ENCODE results near the gene AKT1S1. TPM values are rescaled to one million over a fixed set of nuclear protein-coding genes. Genes with fewer than 3 reads are reported as not detected.

The AKT1S1 gene
- total and polyA plus RNA-seq, 2 donors: 4.4 to 27.9 TPM

- Histone ChIP-seq H3K36me3 (ENCODE audit: control insufficient read depth in 2 of 2, insufficient read depth in 2 of 2, low read length in 1 of 2) (peaks cover 7 to 20% of the 10 kb centered on the region in 2 donors), H3K9me3 (ENCODE audit: control insufficient read depth in 2 of 2, insufficient read depth in 1 of 2, low read length in 1 of 2) (peaks cover 0 to 5% of the 10 kb centered on the region in 2 donors), H3K27me3 (ENCODE audit: control insufficient read depth in 2 of 2, insufficient read depth in 1 of 2, low read length in 1 of 2) (no peaks in the 10 kb centered on the region), H3K27ac (ENCODE audit: low read depth in 1 of 2, low read length in 1 of 2) (no peak overlapping the region), H3K4me3 (ENCODE audit: low read length in 2 of 2) (no peak overlapping the region), H3K4me1 (ENCODE audit: control insufficient read depth in 2 of 2, insufficient read depth in 2 of 2, low read length in 2 of 2) (peaks cover 12 to 43% of the 10 kb centered on the region in 2 donors)
- no peak for DNase-seq (ENCODE audit: low read depth in 6 of 9, low spot score in 9 of 9)
- WGBS: 97% methylated on average over 11 of the region's 11 CpGs
Observed at GRCh38 chr19:49874503-49875157, 2.5 kb downstream of the AKT1S1 start.

- Histone ChIP-seq H3K4me1 (ENCODE audit: control insufficient read depth in 2 of 2, insufficient read depth in 2 of 2, low read length in 2 of 2) (peaks cover 16 to 44% of the 10 kb centered on the region in 2 donors), H3K36me3 (ENCODE audit: control insufficient read depth in 2 of 2, insufficient read depth in 2 of 2, low read length in 1 of 2) (peaks cover 7 to 14% of the 10 kb centered on the region in 2 donors), H3K4me3 (ENCODE audit: low read length in 2 of 2) (no peak overlapping the region), H3K9me3 (ENCODE audit: control insufficient read depth in 2 of 2, insufficient read depth in 1 of 2, low read length in 1 of 2) (peaks cover 0 to 5% of the 10 kb centered on the region in 2 donors), H3K27ac (ENCODE audit: low read depth in 1 of 2, low read length in 1 of 2) (no peak overlapping the region), H3K27me3 (ENCODE audit: control insufficient read depth in 2 of 2, insufficient read depth in 1 of 2, low read length in 1 of 2) (no peaks in the 10 kb centered on the region)
- DNase-seq (ENCODE audit: low read depth in 6 of 9, low spot score in 9 of 9): no peak
- WGBS: 96% methylated on average over 10 of the region's 10 CpGs
Observed at GRCh38 chr19:49873834-49874233, 3.3 kb downstream of the AKT1S1 start.

- H3K36me3 ChIP-seq (ENCODE audit: control insufficient read depth in 2 of 2, insufficient read depth in 2 of 2, low read length in 1 of 2): peaks cover 7 to 14% of the 10 kb centered on the region in 2 donors
- no peak overlapping the region for H3K4me3 ChIP-seq (ENCODE audit: low read length in 2 of 2)
- 98% methylated on average over 29 of the region's 29 CpGs for WGBS
- H3K9me3 ChIP-seq (ENCODE audit: control insufficient read depth in 2 of 2, insufficient read depth in 1 of 2, low read length in 1 of 2): peaks cover 0 to 6% of the 10 kb centered on the region in 2 donors
- DNase-seq (ENCODE audit: low read depth in 6 of 9, low spot score in 9 of 9): no peak
- no peaks in the 10 kb centered on the region for H3K27me3 ChIP-seq (ENCODE audit: control insufficient read depth in 2 of 2, insufficient read depth in 1 of 2, low read length in 1 of 2)
- H3K27ac ChIP-seq (ENCODE audit: low read depth in 1 of 2, low read length in 1 of 2): peak overlapping the region in 1 of 2 donors; percentile 9
- peaks cover 19 to 44% of the 10 kb centered on the region in 2 donors for H3K4me1 ChIP-seq (ENCODE audit: control insufficient read depth in 2 of 2, insufficient read depth in 2 of 2, low read length in 2 of 2)
Observed at GRCh38 chr19:49873129-49873521, 4.0 kb downstream of the AKT1S1 start.

GRCh38 chr19:49872245-49873128 is 4.7 kb downstream of the AKT1S1 start:
- no peak overlapping the region for H3K4me3 ChIP-seq (ENCODE audit: low read length in 2 of 2)
- peaks cover 0 to 4% of the 10 kb centered on the region in 2 donors for H3K9me3 ChIP-seq (ENCODE audit: control insufficient read depth in 2 of 2, insufficient read depth in 1 of 2, low read length in 1 of 2)
- no peaks in the 10 kb centered on the region for H3K27me3 ChIP-seq (ENCODE audit: control insufficient read depth in 2 of 2, insufficient read depth in 1 of 2, low read length in 1 of 2)
- peaks cover 7 to 14% of the 10 kb centered on the region in 2 donors for H3K36me3 ChIP-seq (ENCODE audit: control insufficient read depth in 2 of 2, insufficient read depth in 2 of 2, low read length in 1 of 2)
- 97% methylated on average over 27 of the region's 27 CpGs for WGBS
- H3K27ac ChIP-seq (ENCODE audit: low read depth in 1 of 2, low read length in 1 of 2): no peak overlapping the region
- no peak for DNase-seq (ENCODE audit: low read depth in 6 of 9, low spot score in 9 of 9)
- peaks cover 18 to 48% of the 10 kb centered on the region in 2 donors for H3K4me1 ChIP-seq (ENCODE audit: control insufficient read depth in 2 of 2, insufficient read depth in 2 of 2, low read length in 2 of 2)

GRCh38 chr19:49871349-49871985 is 5.7 kb downstream of the AKT1S1 start:
- H3K4me3 ChIP-seq (ENCODE audit: low read length in 2 of 2): no peak overlapping the region
- H3K4me1 ChIP-seq (ENCODE audit: control insufficient read depth in 2 of 2, insufficient read depth in 2 of 2, low read length in 2 of 2): peaks cover 21 to 50% of the 10 kb centered on the region in 2 donors
- no peak overlapping the region for H3K27ac ChIP-seq (ENCODE audit: low read depth in 1 of 2, low read length in 1 of 2)
- H3K36me3 ChIP-seq (ENCODE audit: control insufficient read depth in 2 of 2, insufficient read depth in 2 of 2, low read length in 1 of 2): peaks cover 7 to 14% of the 10 kb centered on the region in 2 donors
- H3K9me3 ChIP-seq (ENCODE audit: control insufficient read depth in 2 of 2, insufficient read depth in 1 of 2, low read length in 1 of 2): peaks cover 0 to 4% of the 10 kb centered on the region in 2 donors
- WGBS: 98% methylated on average over 17 of the region's 17 CpGs
- no peak for DNase-seq (ENCODE audit: low read depth in 6 of 9, low spot score in 9 of 9)
- no peaks in the 10 kb centered on the region for H3K27me3 ChIP-seq (ENCODE audit: control insufficient read depth in 2 of 2, insufficient read depth in 1 of 2, low read length in 1 of 2)

- peaks cover 28 to 54% of the 10 kb centered on the region in 2 donors for H3K4me1 ChIP-seq (ENCODE audit: control insufficient read depth in 2 of 2, insufficient read depth in 2 of 2, low read length in 2 of 2)
- peak overlapping the region; percentile 93 for H3K27ac ChIP-seq (ENCODE audit: low read depth in 1 of 2, low read length in 1 of 2)
- DNase-seq (ENCODE audit: low read depth in 6 of 9, low spot score in 9 of 9): no peak
- peaks cover 0 to 4% of the 10 kb centered on the region in 2 donors for H3K9me3 ChIP-seq (ENCODE audit: control insufficient read depth in 2 of 2, insufficient read depth in 1 of 2, low read length in 1 of 2)
- WGBS: 95% methylated on average over 15 of the region's 15 CpGs
- H3K27me3 ChIP-seq (ENCODE audit: control insufficient read depth in 2 of 2, insufficient read depth in 1 of 2, low read length in 1 of 2): no peaks in the 10 kb centered on the region
- H3K4me3 ChIP-seq (ENCODE audit: low read length in 2 of 2): peak overlapping the region; percentile 57 to 68
- H3K36me3 ChIP-seq (ENCODE audit: control insufficient read depth in 2 of 2, insufficient read depth in 2 of 2, low read length in 1 of 2): peaks cover 7 to 14% of the 10 kb centered on the region in 2 donors
Observed at GRCh38 chr19:49870309-49870901, 6.8 kb downstream of the AKT1S1 start.

- Histone ChIP-seq H3K4me3 (ENCODE audit: low read length in 2 of 2) (peak overlapping the region; percentile 57 to 68), H3K27me3 (ENCODE audit: control insufficient read depth in 2 of 2, insufficient read depth in 1 of 2, low read length in 1 of 2) (no peaks in the 10 kb centered on the region), H3K36me3 (ENCODE audit: control insufficient read depth in 2 of 2, insufficient read depth in 2 of 2, low read length in 1 of 2) (peaks cover 11 to 19% of the 10 kb centered on the region in 2 donors), H3K4me1 (ENCODE audit: control insufficient read depth in 2 of 2, insufficient read depth in 2 of 2, low read length in 2 of 2) (peaks cover 31 to 55% of the 10 kb centered on the region in 2 donors), H3K9me3 (ENCODE audit: control insufficient read depth in 2 of 2, insufficient read depth in 1 of 2, low read length in 1 of 2) (peaks cover 0 to 4% of the 10 kb centered on the region in 2 donors), H3K27ac (ENCODE audit: low read depth in 1 of 2, low read length in 1 of 2) (peak overlapping the region; percentile 93 to 95)
- DNase-seq (ENCODE audit: low read depth in 6 of 9, low spot score in 9 of 9): peak; percentile 91 to 99 (median 97)
- under 1% methylated on average over 67 of the region's 67 CpGs for WGBS
Observed at GRCh38 chr19:49869484-49870308, 7.5 kb downstream of the AKT1S1 start.

GRCh38 chr19:49869009-49869483 is 8.1 kb downstream of the AKT1S1 start:
- peaks cover 31 to 55% of the 10 kb centered on the region in 2 donors for H3K4me1 ChIP-seq (ENCODE audit: control insufficient read depth in 2 of 2, insufficient read depth in 2 of 2, low read length in 2 of 2)
- 3% methylated on average over 15 of the region's 15 CpGs for WGBS
- DNase-seq (ENCODE audit: low read depth in 6 of 9, low spot score in 9 of 9): no peak

More at GRCh38 chr19:49869009-49869483, 8.1 kb downstream of the AKT1S1 start:
- Histone ChIP-seq H3K27me3 (ENCODE audit: control insufficient read depth in 2 of 2, insufficient read depth in 1 of 2, low read length in 1 of 2) (no peaks in the 10 kb centered on the region), H3K4me3 (ENCODE audit: low read length in 2 of 2) (peak overlapping the region; percentile 57 to 68), H3K9me3 (ENCODE audit: control insufficient read depth in 2 of 2, insufficient read depth in 1 of 2, low read length in 1 of 2) (peaks cover 0 to 4% of the 10 kb centered on the region in 2 donors), H3K27ac (ENCODE audit: low read depth in 1 of 2, low read length in 1 of 2) (peak overlapping the region; percentile 93 to 95), H3K36me3 (ENCODE audit: control insufficient read depth in 2 of 2, insufficient read depth in 2 of 2, low read length in 1 of 2) (peaks cover 18 to 20% of the 10 kb centered on the region in 2 donors)

All from thymus (tissue), 11 donors.